ENCODE results near the gene ZPBP. TPM values are rescaled to one million over a fixed set of nuclear protein-coding genes. Genes with fewer than 3 reads are reported as not detected.

The ZPBP gene
- total RNA-seq, 1 donor from 2014 or later: not detected

DNA sequence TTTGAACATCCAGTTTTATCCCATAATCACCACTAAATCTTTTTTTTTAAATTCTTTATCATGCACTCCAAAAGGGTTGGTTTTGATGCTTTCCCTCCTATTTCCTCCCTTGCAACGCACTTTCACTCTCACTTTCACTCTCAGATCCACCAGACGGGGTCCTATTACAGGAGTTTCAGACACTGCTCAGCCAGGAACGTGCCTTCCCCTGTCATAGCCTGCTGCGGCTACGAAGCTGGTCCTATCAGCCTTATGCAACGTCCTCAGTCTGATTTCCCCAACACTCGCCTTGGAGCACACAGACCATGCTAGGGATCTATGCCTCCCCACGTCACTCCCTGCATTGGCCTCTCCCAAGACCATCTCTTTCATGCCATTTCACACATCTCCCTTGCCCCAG is 23.4 kb downstream of the ZPBP start:
- no peak overlapping the region for H3K27ac Mint-ChIP-seq (ENCODE audit: unreplicated experiment)
- TF ChIP-seq, protein P1, sequence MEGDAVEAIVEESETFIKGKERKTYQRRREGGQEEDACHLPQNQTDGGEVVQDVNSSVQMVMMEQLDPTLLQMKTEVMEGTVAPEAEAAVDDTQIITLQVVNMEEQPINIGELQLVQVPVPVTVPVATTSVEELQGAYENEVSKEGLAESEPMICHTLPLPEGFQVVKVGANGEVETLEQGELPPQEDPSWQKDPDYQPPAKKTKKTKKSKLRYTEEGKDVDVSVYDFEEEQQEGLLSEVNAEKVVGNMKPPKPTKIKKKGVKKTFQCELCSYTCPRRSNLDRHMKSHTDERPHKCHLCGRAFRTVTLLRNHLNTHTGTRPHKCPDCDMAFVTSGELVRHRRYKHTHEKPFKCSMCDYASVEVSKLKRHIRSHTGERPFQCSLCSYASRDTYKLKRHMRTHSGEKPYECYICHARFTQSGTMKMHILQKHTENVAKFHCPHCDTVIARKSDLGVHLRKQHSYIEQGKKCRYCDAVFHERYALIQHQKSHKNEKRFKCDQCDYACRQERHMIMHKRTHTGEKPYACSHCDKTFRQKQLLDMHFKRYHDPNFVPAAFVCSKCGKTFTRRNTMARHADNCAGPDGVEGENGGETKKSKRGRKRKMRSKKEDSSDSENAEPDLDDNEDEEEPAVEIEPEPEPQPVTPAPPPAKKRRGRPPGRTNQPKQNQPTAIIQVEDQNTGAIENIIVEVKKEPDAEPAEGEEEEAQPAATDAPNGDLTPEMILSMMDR (IDR thresholded peaks at IDR 0.05; ENCODE audit: unreplicated experiment): no peak
- H3K9me3 Mint-ChIP-seq (ENCODE audit: unreplicated experiment): peaks cover 11% of the 10 kb centered on the region
- H3K27me3 Mint-ChIP-seq (ENCODE audit: unreplicated experiment): peaks cover 5% of the 10 kb centered on the region
- no peak for DNase-seq (ENCODE audit: low spot score)
- H3K4me3 Mint-ChIP-seq (ENCODE audit: unreplicated experiment): no peak overlapping the region
- H3K36me3 Mint-ChIP-seq (ENCODE audit: low read depth, unreplicated experiment): no peaks in the 10 kb centered on the region
- H3K4me1 Mint-ChIP-seq (ENCODE audit: unreplicated experiment): no peaks in the 10 kb centered on the region

- Mint-ChIP-seq H3K36me3 (ENCODE audit: low read depth, unreplicated experiment) (peaks cover 1% of the 10 kb centered on the region), H3K4me3 (ENCODE audit: unreplicated experiment) (no peak overlapping the region), H3K27me3 (ENCODE audit: unreplicated experiment) (peaks cover 5% of the 10 kb centered on the region), H3K4me1 (ENCODE audit: unreplicated experiment) (no peaks in the 10 kb centered on the region), H3K9me3 (ENCODE audit: unreplicated experiment) (peaks cover 11% of the 10 kb centered on the region), H3K27ac (ENCODE audit: unreplicated experiment) (no peak overlapping the region)
- TF ChIP-seq, protein P1 (IDR thresholded peaks at IDR 0.05; ENCODE audit: unreplicated experiment): no peak
- no peak for DNase-seq (ENCODE audit: low spot score)
These were observed 24.0 kb downstream of the ZPBP start for GRCh38 chr7:50068850-50069551.

DNA sequence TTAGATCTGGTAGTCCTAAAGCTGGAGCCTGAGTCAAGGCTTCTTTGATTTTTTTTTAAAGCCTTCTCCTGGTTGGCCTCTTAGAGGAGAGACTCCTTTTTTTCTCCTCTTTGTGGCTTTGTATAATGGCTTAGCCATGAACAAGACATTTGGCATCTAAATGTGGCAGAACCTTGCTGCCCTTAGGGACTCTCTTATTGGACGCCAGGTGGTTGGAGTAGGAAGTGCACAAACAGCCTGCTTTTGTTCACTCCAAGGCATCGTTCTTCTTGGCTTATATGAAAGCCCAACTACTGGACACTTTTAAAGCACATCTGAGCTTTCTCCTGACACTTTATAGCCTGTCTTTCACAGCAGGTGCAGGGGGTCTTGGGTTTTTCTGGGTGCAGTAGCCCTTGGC is 25.0 kb downstream of the ZPBP start:
- Mint-ChIP-seq H3K9me3 (ENCODE audit: unreplicated experiment) (peaks cover 11% of the 10 kb centered on the region), H3K36me3 (ENCODE audit: low read depth, unreplicated experiment) (peaks cover 4% of the 10 kb centered on the region), H3K27me3 (ENCODE audit: unreplicated experiment) (peaks cover 5% of the 10 kb centered on the region), H3K4me1 (ENCODE audit: unreplicated experiment) (no peaks in the 10 kb centered on the region), H3K4me3 (ENCODE audit: unreplicated experiment) (no peak overlapping the region), H3K27ac (ENCODE audit: unreplicated experiment) (no peak overlapping the region)
- TF ChIP-seq, protein P1 (IDR thresholded peaks at IDR 0.05; ENCODE audit: unreplicated experiment): peak; percentile 29
- DNase-seq (ENCODE audit: low spot score): no peak

DNA sequence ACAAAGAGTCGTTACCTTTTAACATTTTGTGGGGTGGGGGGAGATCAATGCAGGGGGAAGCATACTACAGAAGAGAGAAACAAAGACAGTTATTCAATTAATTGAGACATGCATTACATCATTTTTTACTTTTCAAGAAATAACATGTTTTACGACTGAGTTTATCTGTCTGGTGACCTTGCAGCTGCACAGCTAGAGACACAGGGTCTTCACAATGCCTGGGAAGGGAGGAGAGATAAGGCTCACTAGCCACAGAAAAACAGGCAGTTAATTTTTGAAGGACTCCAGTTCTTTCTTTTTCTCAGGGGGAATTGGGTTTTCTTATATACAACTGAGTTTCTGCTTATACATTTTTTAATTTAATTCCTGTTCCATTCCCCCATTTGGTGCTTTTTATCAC is 30.1 kb downstream of the ZPBP start:
- no peak overlapping the region for H3K27ac Mint-ChIP-seq (ENCODE audit: unreplicated experiment)
- no peaks in the 10 kb centered on the region for H3K9me3 Mint-ChIP-seq (ENCODE audit: unreplicated experiment)
- no peak overlapping the region for H3K4me3 Mint-ChIP-seq (ENCODE audit: unreplicated experiment)
- no peaks in the 10 kb centered on the region for H3K4me1 Mint-ChIP-seq (ENCODE audit: unreplicated experiment)
- DNase-seq (ENCODE audit: low spot score): no peak
- peaks cover 4% of the 10 kb centered on the region for H3K36me3 Mint-ChIP-seq (ENCODE audit: low read depth, unreplicated experiment)
- H3K27me3 Mint-ChIP-seq (ENCODE audit: unreplicated experiment): no peaks in the 10 kb centered on the region
- TF ChIP-seq, protein P1 (IDR thresholded peaks at IDR 0.05; ENCODE audit: unreplicated experiment): no peak

- Mint-ChIP-seq H3K4me3 (ENCODE audit: unreplicated experiment) (no peak overlapping the region), H3K36me3 (ENCODE audit: low read depth, unreplicated experiment) (no peaks in the 10 kb centered on the region), H3K27ac (ENCODE audit: unreplicated experiment) (no peak overlapping the region), H3K27me3 (ENCODE audit: unreplicated experiment) (no peaks in the 10 kb centered on the region), H3K9me3 (ENCODE audit: unreplicated experiment) (no peaks in the 10 kb centered on the region), H3K4me1 (ENCODE audit: unreplicated experiment) (no peaks in the 10 kb centered on the region)
- DNase-seq (ENCODE audit: low spot score): no peak
- TF ChIP-seq, protein P1 (IDR thresholded peaks at IDR 0.05; ENCODE audit: unreplicated experiment): no peak
These were observed 36.9 kb downstream of the ZPBP start for GRCh38 chr7:50056131-50056530.

Data from endothelial cell (in vitro differentiated cells).